Measurements from ENCODE around the gene PES1.
"Not testable (repeated sequence)": the region's sequence is repeated elsewhere in the genome, so short reads cannot be mapped to it uniquely, and the experiment has no call there.

PES1 gene

DNA sequence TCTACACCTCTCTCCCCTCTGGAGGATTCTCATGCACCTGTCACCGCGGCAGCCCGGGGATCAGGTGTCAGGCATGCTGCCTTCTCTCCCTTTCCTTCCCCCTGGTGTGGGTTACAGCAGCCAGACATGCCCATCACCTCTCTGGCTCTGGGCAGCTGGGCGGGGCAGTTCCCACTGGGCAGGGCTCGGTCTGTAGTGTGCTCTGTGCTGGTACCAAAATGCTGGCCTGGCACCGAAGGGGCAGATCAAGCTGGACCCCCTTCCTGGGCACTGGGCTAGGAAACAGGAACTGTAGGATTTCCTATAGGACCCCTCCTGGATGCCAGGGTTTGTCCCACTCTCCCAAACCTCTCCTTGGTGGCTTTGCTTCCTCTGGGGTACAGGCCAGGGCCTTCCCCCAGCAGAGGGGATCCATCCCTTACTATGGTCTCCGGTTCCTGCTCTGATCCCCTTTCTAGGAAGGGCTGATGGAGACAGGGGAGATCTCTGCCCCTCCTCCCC, 18.1 kb downstream of the PES1 start:
- no peak for DNase-seq

DNA sequence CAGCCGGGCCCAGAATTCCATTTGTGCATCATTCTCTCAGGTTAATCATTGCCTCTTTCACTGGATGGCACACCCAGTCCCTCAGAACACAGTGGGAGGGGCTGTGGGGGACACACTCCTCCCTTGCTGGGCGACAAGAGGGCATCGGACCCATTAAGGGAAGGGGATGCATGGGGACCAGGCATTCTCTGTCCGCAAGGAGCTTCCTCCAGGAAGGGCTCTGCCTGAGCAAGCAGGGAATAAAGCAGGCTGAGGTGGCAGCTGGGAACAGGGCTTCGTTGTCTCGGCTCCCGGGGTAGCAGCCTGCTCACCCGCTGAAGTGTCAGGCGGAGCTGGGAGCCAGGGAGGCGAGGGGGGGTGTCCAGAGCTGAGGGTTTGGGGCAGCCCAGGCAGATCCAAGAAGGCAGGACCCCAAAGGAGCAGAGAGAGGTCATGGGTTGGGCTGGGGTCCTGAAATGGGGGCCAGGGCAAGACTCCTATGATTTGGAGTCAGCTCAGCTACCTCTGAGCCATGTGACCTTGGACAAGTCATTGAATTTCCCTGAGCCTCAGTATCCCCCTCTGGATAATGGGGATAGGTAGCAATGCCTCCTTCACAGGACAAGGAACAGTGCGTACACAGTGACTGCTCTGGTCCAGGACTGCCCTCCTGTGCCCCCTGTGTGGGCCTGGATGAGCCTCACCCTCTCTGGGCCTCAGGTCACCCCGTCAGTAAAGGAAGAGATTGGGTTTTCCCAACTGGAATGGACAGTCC, 18.7 kb downstream of the PES1 start:
- no peak for DNase-seq

DNA sequence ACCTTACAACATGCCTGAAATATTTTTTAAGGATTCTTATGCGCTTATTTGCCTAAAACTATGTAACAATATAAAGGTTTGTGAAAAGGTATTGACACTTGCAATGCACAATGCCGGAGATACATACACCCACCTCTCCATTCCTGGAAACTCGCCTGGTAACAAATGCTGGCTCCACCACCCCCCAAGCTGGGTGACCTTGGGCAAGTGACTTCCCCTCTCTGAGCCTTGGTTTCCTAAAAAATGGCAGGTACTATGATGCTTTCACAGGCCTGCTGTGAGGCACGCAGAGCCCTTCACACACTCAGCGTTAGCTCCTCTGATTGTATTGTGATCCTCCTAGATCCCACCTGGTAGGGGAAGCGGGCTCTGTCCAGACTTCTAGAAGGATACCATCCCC, 19.5 kb downstream of the PES1 start:
- no peak for DNase-seq

DNA sequence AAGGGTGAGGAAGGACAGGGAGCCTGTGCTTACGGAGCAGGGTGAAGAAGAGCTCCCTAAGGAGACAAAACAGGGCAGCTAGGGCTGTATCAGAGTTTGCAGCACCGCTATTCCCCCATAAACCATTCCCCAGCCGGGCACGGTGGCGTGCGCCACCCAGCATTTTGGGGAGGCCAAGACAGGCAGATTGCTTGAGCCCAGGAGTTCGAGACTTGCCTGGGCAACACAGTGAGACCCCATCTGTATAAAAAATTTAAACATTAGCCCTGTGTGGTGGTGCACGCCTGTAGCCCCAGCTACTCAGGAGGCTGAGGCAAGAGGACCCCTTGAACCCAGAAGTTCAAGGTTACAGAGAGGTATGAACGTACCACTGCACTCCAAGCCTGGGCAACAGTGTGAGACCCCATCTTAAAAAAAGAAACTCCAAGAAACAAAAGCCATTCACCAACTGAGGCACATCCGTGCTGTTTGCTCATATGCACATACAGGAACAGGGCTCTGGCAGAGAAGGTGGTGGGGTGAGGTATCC, 22.0 kb downstream of the PES1 start:
- no peak for DNase-seq

DNA sequence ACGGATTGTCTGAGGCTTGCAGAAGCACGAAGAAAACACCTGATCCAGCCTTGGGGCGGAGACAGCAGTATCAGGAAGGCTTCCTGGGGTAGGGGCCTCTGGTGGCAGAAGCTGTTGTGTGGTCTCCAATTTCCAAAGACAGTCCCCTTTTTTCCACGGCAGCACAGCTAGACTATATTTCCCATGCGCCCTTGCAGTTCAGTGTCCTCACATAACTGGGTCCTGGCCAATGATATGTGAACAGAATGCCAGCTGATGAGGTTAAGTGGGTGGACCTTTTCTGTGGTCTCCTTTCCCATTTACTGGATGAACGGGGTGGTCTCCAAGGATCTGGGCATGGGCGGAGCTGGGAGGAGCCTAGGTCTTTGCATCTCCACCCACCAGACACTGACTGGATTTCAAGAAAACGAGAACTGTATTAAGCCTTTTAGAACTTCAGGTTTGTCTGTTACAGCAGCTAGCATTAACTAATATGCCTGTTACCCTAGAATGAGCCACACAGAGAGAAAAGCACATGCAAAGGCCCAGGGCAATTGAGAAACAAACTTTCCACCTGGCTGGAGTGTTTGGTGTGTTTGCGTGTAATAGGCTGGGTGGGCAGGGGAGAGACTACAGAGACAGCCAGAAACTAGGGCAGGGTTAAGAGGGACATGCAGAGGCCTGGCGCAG, 23.4 kb downstream of the PES1 start:
- no peak for DNase-seq

DNA sequence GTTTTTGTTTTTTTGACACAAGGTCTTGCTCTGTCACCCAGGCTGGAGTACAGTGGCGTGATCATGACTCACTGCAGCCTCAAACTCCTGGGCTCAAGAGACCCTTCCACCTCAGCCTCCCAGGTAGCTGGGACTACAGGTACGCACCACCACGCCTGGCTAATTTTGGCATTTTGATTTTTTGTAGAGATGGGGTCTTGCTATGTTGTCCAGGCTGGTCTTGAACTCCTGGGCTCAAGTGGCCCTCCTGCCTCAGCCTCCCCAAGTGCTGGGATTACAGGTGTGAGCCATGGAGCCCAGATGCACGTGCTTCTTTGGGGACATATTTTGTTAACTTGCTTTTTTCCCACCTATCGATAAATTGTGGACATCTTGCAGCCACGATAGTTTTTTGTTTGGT, 24.4 kb downstream of the PES1 start:
- DNase-seq: not testable (repeated sequence)

DNA sequence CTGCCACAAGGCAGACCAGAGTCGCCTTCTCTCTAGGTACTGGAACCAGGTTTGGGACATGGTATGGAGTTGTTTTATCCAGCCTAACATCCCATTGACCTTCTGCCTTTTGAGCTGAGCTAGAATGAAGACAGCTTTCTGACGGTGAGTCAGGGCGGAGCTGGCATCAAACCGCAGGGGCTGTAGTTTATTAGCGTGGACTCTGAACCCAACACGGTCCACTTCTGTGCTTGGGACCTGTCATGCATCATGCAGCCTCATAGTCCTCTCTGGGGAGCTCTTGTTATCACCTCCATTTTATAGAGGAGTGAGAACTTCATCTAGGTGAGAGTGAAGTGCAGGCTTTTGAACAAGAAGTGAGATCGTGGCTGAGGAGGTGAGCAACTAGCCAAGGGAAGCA, 25.6 kb downstream of the PES1 start:
- no peak for DNase-seq

DNA sequence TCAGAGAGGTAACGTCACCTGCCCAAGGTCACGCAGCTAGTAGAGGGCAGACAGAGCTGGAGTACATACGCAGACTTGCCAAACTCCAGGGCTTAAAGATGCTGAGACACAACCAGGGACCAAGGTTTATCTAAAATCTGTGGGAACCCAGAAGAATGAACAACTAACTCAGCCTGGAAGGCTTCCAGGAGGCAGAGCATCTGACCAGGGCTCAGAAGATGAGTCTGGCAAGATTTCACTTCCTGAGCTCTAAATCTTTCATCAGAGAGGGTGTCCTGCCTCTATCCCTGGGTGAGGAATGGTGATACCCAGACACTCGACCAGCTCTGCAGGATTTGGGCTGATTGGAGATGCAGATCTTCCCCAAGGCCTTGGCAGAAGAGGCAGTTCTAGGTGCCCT, 26.4 kb downstream of the PES1 start:
- DNase-seq: no peak

DNA sequence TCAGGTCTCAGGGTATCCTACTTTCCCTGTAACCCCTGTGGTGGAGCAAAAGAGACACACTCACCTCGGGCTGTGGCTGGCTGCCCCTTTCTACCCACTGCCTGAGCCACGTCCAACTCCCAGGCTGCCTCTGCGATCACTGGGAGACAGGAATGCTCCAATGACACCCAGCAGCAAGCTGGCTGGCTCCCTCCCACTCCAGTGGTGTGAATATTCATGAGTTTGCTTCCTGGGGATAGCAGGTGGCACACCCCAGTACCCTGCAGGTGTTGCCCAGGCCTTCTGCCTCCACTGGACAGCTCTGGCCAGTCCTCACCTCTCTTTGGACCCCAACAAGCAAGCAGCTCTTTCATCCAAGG, 27.0 kb downstream of the PES1 start:
- no peak for DNase-seq

DNA sequence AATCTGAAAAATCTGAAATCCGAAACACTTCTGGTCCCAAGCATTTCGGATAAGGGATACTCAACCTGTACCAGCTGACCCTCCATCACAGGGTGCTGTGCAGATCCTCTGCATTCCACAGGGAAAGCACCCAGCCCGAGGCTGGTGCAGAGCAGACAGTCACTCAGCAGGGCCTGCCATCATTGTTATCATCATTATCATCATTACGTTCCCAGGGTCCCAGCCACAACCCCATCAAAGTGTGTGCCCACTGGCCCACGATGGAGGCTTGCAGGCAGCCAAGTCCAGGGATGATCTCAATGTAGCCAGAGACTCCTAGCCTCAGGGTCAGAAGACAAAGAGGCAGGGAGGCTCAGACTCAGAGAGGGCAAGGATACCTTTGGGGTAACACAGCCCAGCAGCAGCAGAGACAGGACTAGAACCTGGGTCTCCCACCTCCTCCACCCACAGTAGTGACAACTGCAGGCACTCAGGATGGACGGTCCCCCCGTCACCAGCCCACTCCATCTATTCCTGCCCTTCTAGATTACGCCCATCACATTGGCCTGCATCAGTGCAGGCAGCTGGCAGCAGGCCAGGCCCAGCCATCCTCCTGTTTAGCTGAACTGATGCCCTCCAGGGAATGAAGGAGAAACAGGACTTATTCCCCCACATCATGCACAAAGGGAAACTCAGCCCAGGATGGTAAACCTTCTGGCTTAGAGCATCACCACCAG, 27.5 kb downstream of the PES1 start:
- DNase-seq: no peak

DNA sequence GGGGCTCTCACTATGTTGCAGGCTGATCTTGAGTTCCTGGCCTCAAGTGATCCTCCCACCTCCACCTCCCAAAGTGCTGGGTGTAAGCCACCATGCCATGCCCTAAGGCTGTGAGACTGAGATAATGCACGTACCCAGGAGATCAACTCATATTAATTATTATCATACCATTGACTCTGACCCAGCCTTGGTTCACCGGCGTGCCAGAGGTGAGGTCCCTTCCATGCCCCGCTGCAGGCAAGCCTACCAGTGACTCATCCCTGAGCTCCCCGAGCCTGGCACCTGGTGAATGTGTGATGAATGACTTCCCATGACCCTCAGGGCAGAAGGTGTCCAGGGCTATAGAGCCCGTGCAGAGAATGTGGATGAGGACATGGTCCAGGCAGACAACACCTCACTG, 29.3 kb downstream of the PES1 start:
- no peak for DNase-seq

DNA sequence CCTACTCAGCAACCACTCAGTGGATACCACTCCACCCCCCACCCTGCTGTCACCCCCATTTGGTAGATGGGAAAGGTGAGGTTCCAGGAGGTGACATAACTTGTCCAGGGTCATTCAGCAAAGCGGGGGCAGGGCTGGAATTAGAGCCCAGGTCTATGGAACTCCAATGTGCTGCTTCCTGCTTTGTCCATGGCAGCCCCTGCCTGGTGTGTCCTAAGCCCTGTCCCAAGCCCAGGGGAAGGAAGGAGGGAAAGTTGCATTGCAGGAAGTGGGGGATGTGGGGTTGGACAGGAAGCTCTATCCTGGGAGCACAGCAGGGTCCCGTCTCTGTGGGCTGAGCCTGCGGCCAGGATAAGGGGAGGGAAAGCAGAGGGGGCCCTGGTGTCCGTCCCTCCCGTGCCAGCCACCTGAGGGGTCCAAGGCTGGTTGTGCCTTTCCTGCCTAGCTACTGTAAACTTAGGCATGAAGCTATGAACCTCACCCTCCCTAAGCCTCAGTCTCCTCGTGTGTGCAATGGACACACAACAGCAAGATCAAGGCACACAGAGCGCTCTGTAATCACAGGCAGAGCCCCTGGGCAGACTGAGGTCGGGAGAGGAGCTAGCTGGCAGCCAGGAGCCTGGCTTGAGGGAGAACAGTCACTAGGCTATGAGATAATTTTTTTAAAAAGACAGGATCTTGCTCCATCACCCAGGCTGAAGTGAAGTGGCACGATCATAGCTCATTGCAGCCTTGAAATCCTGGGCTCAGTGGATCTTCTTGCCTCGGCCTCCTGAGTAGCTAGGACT, 30.1 kb downstream of the PES1 start:
- DNase-seq: no peak

DNA sequence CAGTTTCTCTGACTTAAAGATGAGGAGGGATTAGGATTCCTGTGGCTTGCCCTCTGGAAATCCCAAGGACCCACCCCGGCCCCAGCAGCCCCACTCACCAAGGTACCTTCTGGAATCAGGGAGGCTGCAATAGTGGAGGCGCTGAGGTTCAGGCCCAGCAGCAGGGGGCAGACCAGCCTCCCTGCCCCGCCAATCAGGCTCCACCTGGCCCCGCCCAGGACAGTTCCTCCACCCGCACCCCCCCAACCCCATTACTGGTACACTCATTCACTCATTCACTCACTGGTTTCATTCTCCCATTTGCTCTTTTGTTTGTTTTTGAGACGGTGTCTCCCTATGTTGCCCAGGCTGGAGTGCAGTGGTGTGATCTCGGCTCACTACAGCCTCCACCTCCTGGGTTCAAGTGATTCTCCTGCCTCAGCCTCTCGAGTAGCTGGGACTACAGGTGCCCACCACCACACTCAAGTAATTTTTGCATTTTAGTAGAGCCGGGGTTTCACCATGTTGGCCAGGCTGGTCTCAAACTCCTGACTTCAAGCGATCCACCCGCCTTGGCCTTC, 31.0 kb downstream of the PES1 start:
- not testable (repeated sequence) for DNase-seq

DNA sequence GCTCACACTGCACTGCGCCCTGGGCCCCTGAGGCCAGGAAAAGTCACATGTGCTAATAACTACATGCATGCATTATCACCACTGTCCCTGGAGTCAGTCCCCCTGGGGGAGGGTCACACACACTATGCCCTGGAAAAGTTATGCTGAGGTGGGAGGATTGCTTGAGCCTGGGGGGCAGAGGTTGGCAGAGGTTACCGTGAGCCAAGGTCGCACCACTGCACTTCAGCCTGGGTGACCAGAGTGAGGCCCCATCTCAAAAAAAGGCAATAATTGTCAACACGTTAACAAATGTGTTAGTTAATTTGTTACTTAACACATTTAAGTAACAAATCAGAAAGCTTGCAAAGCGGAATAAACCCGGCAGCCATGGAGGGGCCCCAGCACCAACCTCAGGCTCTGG, 31.8 kb downstream of the PES1 start:
- DNase-seq: no peak

DNA sequence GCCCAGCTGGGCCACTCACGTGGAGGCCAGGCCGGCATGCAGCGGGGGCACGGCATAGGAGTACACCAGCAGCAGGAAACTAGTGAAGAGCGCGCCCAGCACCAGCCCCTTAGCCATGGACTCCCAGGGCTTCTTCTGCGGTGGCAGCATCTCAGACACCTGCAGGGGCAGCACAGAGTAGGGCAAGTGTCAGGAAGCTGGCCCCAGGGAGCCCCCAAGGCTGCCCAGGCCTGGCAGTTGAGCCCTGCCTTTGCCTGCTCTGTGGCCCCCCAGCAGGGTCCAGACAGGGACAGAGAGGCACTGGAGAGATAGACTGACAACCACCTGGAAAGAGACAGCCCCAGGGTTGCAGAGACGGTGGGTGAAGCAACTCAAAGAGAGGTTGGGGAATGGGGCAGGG, 34.5 kb downstream of the PES1 start:
- DNase-seq: no peak

DNA sequence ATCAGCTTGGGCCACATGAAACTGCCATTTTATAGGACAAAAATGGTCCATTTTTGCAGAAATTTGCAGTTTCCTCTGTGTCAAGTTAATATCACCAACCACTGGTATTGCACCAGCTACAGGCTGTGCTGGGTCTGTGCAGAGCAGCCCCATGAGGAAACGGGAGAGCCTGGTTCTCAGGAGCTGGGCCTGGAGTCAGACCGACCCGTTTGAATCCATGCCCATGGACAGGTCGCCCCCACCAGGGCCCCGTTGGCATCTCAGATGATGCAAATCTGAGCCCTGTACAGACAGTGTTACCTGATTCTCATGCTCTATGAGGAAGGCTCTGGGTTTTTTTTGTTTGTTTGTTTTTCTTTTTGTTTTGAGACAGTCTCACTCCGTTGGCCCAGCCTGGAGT, 35.3 kb downstream of the PES1 start:
- no peak for DNase-seq

DNA sequence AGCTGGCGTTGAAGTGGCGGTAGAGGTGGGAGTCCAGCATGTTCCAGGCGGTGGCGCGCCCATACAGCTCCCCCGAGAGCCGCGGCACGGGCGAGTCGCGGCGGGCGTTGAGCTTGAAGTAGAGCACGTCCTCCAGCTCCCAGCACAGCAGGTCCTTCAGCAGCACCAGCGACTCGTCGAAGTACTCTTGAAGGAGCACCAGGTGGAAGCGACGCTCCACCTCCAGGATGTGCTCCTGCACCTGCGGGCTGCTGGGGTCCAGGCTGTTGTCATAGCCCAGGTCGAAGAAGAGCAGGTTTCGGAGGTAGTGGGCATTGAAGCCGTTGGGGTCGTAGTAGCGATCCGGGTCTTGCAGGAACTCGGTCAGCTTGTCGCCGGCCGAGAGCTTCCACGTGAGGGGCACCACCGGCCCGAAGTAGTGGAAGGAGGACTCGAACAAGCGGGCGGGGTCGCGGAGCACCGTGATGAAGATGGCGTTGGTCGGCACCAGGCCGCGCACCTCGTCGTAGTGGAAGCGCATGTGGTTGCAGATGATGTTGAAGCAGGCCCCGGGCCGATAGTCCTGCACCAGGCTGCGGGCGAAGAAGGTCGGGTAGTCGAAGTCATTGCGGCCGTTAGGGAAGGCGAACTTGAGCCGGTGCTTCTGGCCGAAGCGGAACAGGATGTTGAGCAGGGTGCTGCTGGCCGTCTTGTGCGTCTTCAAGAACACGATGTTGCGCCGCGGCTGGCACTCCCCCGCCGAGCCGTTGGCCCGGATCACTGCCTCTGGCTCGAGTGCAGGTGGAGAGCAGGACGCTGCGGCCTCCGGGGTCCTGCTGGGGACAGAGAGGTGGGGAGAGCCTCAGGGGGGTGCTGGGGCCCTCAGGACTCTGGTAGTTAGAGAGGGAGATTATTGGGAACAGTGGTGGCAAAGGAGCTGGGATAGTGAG, 36.2 kb downstream of the PES1 start:
- no peak for DNase-seq

DNA sequence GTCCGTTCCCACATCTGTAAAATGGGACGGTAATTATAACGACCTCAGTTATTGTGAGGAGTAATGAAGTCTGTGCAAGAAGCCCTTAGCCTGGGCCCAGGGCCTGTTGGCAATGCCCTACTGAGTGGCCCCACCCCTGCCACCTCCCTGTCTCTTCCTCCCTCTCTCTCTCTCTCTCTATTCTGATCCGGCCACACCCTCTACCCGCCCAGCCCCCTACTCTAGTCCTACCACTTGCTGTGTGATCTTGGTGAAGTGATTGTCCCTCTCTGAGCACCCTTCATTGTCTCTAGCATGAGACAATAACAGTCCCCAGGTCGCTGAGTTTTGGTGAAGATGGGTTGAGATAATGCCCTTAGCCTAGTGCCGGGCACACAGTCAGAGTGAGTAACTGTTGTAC, 37.7 kb downstream of the PES1 start:
- DNase-seq: no peak

DNA sequence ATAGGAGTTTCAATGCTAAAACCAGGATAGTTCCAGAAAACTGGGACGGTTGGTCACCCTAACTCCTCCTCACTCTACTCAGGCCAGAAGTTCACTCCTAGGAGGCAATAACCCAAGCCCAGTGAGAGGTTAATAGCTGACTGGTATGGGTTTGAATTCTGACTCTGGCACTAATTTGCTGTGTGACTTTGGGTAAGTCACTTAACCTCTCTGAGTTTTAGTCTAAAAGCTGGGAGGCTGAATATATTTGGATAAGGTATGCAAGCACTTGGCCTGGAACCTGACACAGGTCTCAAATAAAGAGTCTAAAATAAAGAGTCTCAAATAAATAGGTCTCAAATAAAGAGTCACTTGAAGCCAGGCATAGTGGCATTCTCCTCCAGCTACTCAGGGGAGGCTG, 39.0 kb downstream of the PES1 start:
- no peak for DNase-seq

DNA sequence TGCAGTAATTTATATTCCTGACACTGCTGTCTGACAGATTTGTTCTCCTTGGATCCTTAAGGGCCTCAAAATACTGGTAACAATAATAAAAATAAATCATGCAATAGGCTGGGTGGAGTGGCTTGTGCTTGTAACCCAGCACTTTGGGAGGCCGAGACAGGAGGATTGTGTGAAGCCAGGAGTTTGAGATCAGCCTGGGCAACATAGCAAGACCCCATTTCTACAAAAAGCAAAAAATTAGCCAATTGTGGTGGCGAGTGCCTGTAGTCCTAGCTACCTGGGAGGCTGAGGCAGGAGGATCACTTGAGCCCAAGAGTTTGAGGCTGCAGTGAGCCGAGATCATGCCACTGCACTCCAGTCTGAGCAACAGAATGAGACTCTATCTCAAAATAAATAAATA, 39.9 kb downstream of the PES1 start:
- DNase-seq: not testable (repeated sequence)

DNA sequence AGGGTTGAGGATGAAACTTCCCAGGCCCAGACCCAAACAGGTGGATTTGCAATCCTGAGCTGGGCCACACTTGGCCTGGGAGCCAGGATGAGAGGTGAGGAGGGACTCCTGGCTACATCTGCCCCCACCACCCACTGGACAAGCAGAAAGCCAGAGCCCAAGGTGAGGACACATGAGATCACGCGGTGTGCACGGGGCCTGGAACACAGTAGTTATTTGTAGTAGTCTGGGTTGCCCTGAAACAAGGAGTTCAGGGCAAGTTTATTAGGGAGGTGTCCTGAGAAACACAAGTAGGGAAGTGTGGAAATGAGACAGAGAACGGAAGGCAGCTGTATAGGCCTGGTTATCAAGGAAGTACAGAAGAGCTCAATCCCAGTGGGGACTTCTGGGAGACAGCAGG, 44.5 kb downstream of the PES1 start:
- DNase-seq: no peak

DNA sequence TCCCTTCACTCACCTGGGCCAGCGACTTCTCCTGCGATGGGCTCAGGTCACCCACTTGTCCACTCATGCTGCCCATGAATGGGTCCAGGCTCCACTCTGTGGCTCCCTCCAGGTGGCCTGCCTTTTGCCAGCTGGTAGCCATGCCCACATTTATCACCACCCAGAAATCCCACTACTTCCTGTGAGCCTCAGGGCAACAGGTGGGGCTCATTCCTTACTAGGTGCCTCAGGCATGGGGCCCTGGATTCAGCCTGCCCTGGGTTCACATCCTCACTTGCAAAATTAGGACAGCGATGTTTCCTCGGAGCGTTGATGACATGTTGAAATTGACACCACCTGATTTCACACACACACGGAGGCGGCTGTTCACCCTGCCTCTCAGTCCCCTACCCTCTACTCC, 45.1 kb downstream of the PES1 start, which contains the start of gene SEC14L6:
Gene SEC14L6, minus strand, starts transcription at position 126 of the 400 bp plus-strand sequence. Its CDS starts 59 bp downstream, at position 67.
- DNase-seq: no peak
